Lung (tissue), 12 donors: ENCODE results near the gene VCP. TPM values are rescaled to one million over a fixed set of nuclear protein-coding genes. Genes with fewer than 3 reads are reported as not detected.

Source experiments
- ATAC-seq: fragments of 200-7000 bp; cut with Tn5 transposase; one replicate; pipeline ENCODE4 v1.9.1; 2020; ENCODE audit warnings: moderate number of reproducible peaks; ENCODE audit not compliant: insufficient read depth, low FRiP score
- DNase-seq, 3 donors: peaks; one replicate each; pipeline ENCODE4 v3.0.0-alpha.2; 2013 to 2017
- H3K27ac ChIP-seq, 2 donors: one replicate each; pipeline ENCODE4 v1.5.1; 2013; ENCODE audit warnings: mild to moderate bottlenecking in 2 of 2, moderate library complexity in 2 of 2, control low read depth in 1 of 2, inconsistent platforms in 1 of 2, low read depth in 1 of 2, low read length in 1 of 2
- H3K27me3 ChIP-seq, 3 donors: one replicate each; pipeline ENCODE4 v1.5.1; 2013; ENCODE audit warnings: low read length in 2 of 3; ENCODE audit not compliant: control insufficient read depth in 3 of 3, insufficient read depth in 3 of 3
- H3K36me3 ChIP-seq, 4 donors: one replicate each; pipeline ENCODE4 v1.5.1; 2013; ENCODE audit warnings: low read length in 4 of 4, mild to moderate bottlenecking in 1 of 4, moderate library complexity in 1 of 4; ENCODE audit not compliant: control insufficient read depth in 4 of 4, insufficient read depth in 4 of 4
- H3K4me1 ChIP-seq, 5 donors: one replicate each; pipeline ENCODE4 v1.5.1; 2013; ENCODE audit warnings: low read length in 5 of 5, mild to moderate bottlenecking in 2 of 5, moderate library complexity in 1 of 5; ENCODE audit not compliant: control insufficient read depth in 5 of 5, insufficient read depth in 5 of 5
- H3K4me3 ChIP-seq: one replicate; pipeline ENCODE4 v1.5.1; 2013; ENCODE audit warnings: mild to moderate bottlenecking, control low read depth, moderate library complexity
- H3K9ac ChIP-seq, 2 donors: one replicate each; pipeline ENCODE4 v1.5.1; 2013; ENCODE audit warnings: low read length in 2 of 2, control low read depth in 1 of 2; ENCODE audit not compliant: insufficient read depth in 1 of 2
- H3K9me3 ChIP-seq, 4 donors: one replicate each; pipeline ENCODE4 v1.5.1; 2013; ENCODE audit warnings: low read length in 3 of 4, mild to moderate bottlenecking in 1 of 4, moderate library complexity in 1 of 4; ENCODE audit not compliant: control insufficient read depth in 4 of 4, insufficient read depth in 3 of 4
- CTCF ChIP-seq: IDR thresholded peaks from 2 replicates; pipeline ENCODE4 v1.5.1; 2012; ENCODE audit warnings: mild to moderate bottlenecking; ENCODE audit errors: control extremely low read depth, extremely low read depth
- WGBS, 2 donors: extraction: QIAGEN DNeasy Blood & Tissue Kit; methylation state at CpG; one replicate each; pipeline ENCODE4 v1.1.7; 2013; 5-methylcytosine and 5-hydroxymethylcytosine counted together
- polyA plus RNA-seq, 2 donors: library from polyadenylated mRNA; stranded (reverse); fragments of 200-250 nt; gene quantifications; one replicate each; pipeline ENCODE4 v1.2.1, GENCODE V29; 2013
- total RNA-seq, 2 donors: library from RNA; depleted of rRNA in 1 of 2; stranded (reverse); fragments of >200 nt in 1 of 2; gene quantifications; one replicate each; pipeline ENCODE4 v1.2.1, GENCODE V29; 2014 to 2021
- donor health status: control.
- donor health status: control.
- donor health status: Bipolar disorder and iron deficiency.
- donor health status: healthy.
- donor health status: DM: yes; HTN: yes; CAD: no.

The VCP gene
- total and polyA plus RNA-seq, 4 donors, result 58.5 to 249 (median 178) TPM

DNA sequence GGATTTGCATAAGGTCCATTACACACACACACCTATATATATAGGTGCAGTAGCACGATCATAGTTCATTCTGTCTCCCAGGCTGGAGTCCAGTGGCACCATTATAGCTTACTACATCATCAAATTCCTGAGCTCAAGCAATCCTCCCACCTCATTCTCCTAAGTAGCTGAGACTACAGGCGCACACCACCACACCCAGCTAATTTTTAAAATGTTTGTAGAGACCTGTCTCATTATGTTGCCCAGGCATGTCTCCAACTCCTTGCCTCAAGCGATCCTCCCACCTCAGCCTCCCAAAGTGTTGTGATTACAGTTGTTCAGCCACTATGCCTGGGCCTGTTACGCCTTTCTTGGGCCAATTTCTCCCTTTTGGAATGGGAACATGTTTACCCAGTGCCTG is 43.2 kb downstream of the VCP start:
- 87 to 91% methylated on average over 4 of the region's 4 CpGs for WGBS, 2 donors
- no peaks in the 10 kb centered on the region for H3K9me3 ChIP-seq
- peaks cover 0 to 4% (median 1%) of the 10 kb centered on the region in 4 donors for H3K36me3 ChIP-seq
- H3K27ac ChIP-seq, result no peak overlapping the region
- TF ChIP-seq CTCF, result no peak
- ATAC-seq, result no peak
- H3K27me3 ChIP-seq, result no peaks in the 10 kb centered on the region
- no peak overlapping the region for H3K4me3 ChIP-seq
- DNase-seq, result no peak
- H3K4me1 ChIP-seq, result peaks cover 0 to 15% (median 0%) of the 10 kb centered on the region in 5 donors
- no peak overlapping the region for H3K9ac ChIP-seq

DNA sequence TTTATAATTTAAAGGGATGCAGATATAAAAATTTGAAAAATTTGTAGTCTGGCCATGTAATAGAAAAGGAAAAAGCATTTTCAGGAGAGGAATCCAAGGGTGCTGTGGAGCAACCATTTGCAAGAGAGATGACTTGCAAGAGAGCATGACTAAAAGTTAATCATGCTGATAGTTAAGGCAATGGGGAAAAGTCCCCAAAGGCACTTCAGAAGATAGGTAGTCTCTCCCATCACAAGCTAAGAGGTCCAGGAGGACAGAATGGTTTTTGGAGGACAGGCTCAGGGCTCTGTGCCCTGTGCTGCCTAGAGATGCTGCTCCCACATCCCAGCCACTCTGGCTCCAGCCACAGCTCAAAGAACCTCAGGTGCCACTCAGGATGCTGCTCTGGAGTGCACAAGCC is 44.1 kb downstream of the VCP start:
- no peaks in the 10 kb centered on the region for H3K27me3 ChIP-seq
- H3K9me3 ChIP-seq, result no peaks in the 10 kb centered on the region
- H3K4me1 ChIP-seq, result peaks cover 0 to 15% (median 0%) of the 10 kb centered on the region in 5 donors
- peaks cover 0 to 4% (median 1%) of the 10 kb centered on the region in 4 donors for H3K36me3 ChIP-seq
- no peak for TF ChIP-seq CTCF
- no peak overlapping the region for H3K4me3 ChIP-seq
- H3K9ac ChIP-seq, result no peak overlapping the region
- DNase-seq (no peak), ATAC-seq (no peak)
- H3K27ac ChIP-seq, result no peak overlapping the region

DNA sequence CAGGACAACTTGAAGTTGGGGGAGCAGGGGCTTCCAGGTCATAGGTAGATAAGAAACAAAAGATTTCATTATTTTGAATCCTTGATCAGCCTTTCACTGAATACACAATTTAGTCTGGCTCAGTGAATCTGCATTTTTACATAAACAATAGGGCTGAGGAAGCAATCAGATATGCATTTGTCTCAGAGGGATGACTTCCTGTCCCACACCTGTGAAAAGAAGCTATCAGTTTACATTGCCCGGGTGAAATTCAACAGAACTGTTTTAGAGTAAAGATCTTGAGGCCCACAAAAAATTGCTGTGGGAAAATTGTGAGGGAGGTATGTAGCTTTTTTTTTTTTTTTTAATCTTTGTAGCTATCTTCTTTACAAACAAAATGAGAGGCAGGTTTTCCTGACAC is 44.6 kb downstream of the VCP start:
- Histone ChIP-seq H3K4me1 (peaks cover 0 to 15% (median 0%) of the 10 kb centered on the region in 5 donors), H3K36me3 (peaks cover 0 to 3% (median 0%) of the 10 kb centered on the region in 4 donors), H3K27ac (no peak overlapping the region), H3K9me3 (no peaks in the 10 kb centered on the region), H3K4me3 (no peak overlapping the region), H3K9ac (no peak overlapping the region), H3K27me3 (no peaks in the 10 kb centered on the region)
- 43 to 65% methylated on average over 1 of the region's 1 CpG for WGBS, 2 donors
- no peak for ATAC-seq
- no peak for TF ChIP-seq CTCF
- no peak for DNase-seq

- whole genome bisulfite sequencing, 2 donors, result 80 to 92% methylated on average over 1 of the region's 1 CpG
- Histone ChIP-seq H3K9ac (no peak overlapping the region), H3K27me3 (no peaks in the 10 kb centered on the region), H3K36me3 (peaks cover 0 to 4% (median 0%) of the 10 kb centered on the region in 4 donors), H3K27ac (no peak overlapping the region), H3K4me1 (peaks cover 0 to 15% (median 0%) of the 10 kb centered on the region in 5 donors), H3K4me3 (no peak overlapping the region), H3K9me3 (no peaks in the 10 kb centered on the region)
- TF ChIP-seq CTCF, result no peak
- ATAC-seq (no peak), DNase-seq (no peak)
Measured at GRCh38 chr9:35027374-35027773, 45.1 kb downstream of the VCP start.
